Dedifferentiated amniotic fluid mesenchymal stem cell (primary cell): ENCODE results near the gene CTIF.

ENCODE experiments used
- DNase-seq: peaks from one replicate; pipeline ENCODE4 v3.0.0-alpha.2; 2016; ENCODE audit errors: extremely low spot score

Gene CTIF

GRCh38 chr18:48602759-48603390, 64.0 kb downstream of the CTIF start:
- no peak for DNase-seq

GRCh38 chr18:48605408-48605845, 66.6 kb downstream of the CTIF start:
- no peak for DNase-seq

DNA sequence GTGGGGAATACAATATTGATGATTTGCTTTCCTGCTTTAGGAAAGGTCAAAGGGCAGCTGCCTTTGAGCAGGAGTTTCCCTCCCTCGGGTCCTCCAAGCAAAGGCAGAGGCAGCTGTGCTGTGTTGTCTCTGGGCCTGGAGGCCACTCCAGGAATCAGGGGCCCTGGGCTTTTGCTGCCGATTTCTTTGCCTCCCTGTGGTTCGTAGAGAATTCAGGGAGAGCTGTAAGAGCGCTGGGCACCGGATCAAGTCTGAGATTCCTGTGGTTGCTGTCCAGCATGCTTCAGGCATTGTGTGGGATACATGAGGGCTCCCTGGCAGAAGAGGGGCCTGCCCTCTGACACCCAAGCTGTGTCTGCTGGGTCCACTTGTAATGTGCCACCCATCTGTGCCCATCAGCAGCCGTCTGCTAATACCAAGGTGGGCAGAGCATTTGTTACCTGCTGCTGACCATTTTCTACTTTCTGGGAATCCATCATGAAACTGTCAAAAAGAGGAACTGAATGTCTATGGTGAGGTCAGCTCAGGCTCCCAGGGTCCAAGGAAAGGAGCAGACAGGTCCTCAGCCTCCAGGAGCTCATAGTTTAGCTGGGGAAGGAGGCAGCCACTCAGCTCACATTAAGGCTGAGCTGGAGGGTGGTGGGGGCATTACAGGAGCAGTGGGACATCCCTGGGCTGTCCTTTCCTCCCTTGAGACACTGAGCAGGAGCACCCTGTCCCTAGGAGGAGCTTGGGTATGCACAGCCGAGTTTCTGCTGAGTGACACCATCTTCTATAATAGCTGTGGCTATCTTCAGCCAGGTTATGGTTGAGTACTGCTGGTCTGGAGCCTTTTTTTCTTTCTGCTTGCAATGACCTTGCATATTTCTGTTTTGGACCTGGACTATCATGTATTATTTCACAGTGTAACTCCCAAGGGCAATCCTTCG, 68.5 kb downstream of the CTIF start:
- peak; percentile 90 for DNase-seq

- DNase-seq, result no peak
Observed at GRCh38 chr18:48608581-48608980, 69.8 kb downstream of the CTIF start.

- no peak for DNase-seq
Observed at GRCh38 chr18:48609114-48609513, 70.3 kb downstream of the CTIF start.

DNA sequence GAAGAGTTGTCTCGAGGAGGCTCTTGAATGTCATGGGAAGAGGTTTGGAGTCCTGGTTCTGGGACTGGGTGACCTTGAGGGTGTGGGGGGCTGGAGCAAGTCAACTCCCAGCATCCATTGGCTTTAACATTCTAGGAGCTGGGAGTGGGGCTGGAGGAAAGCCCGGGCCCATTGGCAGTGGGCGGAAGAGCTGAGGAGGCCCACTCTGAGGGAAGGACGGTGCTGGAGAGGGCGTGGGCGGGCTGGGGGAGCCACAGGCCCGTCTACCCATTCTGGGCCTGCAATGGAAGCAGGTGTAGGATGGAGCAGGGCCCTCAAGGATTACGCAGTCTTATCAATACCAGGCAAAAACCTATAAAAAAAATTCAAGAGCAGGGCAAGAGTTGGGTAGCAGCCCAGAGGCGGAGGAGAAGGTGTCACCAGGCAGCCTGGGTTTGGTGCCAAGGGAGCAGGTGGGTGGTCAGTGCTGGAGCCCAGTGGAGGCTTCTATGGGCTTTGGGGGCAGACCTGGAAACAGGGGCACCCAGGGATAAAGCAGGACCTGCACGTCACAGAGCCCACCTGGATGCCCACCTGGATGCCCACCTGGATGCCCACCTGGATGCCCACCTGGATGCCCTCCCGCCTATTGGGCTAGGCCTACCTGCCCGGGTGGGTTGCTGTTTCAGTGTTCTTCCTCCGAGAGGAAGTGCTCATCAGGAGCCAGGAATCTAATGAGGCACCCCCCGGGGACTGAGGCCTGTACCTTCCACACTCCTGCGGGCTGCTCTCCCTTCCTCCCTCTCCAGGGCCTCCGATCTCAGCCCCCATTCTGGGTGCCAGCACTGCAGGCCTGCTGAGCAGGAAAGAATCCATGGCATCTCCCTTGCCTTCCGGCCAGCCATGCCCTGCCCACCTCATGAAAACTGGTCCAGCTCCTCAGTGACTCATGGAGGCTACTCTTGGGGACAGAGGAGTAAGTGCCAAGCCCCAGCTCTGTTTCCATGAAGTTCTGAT, 71.3 kb downstream of the CTIF start:
- DNase-seq, result peak; percentile 73

GRCh38 chr18:48611203-48611602, 72.4 kb downstream of the CTIF start:
- DNase-seq, result no peak

- no peak for DNase-seq
Observed at GRCh38 chr18:48611785-48612480, 73.1 kb downstream of the CTIF start.

DNA sequence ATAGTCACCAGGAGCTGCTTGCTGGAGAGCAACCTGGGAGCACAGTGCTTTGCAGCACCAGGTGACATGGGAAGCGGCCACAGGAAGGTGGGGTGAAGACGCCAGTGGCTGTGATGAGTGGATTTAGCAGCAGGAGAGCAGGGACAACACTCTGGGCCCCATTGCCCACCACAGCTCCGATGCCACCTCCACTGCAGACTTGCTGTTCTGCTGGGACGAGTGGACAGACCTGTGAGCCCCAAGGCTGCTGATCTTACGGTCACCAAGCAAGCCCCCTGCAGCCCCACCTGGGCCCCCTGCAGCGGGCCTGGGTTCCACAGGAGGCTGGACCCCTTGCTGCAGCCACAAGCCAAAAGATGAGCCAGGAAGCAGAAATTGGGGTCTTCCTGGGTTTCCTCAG, 73.7 kb downstream of the CTIF start:
- no peak for DNase-seq

DNA sequence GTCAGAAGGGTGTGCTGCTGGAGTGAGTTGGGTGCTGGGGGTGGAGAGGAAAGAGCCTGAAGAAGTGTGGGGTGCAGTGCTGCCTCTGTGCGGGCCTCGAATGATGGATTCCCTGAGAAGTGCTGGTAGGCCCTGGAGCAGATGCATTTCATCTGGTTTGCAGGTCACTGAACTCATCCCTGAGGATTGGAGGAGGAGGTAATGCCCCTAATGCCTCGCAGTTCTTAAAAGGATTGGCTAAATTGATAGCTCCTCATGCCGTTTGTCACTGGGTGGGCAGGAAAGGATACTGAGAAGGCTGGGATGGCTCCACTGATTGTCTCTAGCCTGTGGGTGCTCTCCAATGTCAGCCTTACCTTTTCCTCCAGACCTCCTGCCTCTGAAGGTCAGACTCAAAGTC, 74.1 kb downstream of the CTIF start:
- DNase-seq, result no peak

DNA sequence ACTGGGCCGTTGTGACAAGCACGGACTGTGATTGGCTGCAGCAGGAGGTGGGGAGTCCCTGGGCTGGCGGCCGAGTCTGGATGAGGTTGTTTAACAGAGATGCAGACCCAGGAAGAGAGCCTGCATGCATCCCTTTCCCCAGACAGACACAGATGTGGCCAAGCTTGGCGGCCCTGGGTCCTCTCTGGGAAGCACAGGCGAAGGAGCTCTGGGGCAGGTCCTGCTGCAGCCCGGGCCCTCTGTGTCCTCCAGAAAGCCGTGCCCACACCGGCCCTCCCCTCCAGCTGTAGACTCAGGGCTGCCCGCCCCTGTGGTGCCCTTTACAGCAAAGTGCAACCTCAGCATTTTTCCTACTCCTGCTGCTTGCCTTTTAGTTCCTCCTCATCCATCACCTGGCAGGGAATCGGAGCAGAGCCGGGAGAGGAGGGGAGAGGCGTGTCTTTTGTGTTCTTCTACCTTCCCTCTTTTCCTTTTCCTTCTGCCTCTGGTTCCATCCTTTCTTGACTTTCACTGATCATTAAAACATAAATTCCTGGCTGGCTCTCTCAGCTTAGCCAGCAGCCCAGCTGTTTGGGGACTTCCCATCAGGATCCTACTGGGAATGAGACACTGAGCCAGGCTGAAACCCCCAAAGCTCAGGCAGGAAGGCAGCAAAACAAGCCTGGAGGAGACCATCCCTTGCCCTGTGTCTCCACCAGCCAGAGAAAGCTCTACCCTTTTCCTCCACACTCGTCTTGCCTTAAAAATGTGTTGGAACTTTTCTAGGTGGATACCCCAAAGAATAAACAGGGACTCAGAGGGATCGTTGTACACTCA, 75.0 kb downstream of the CTIF start:
- no peak for DNase-seq

DNA sequence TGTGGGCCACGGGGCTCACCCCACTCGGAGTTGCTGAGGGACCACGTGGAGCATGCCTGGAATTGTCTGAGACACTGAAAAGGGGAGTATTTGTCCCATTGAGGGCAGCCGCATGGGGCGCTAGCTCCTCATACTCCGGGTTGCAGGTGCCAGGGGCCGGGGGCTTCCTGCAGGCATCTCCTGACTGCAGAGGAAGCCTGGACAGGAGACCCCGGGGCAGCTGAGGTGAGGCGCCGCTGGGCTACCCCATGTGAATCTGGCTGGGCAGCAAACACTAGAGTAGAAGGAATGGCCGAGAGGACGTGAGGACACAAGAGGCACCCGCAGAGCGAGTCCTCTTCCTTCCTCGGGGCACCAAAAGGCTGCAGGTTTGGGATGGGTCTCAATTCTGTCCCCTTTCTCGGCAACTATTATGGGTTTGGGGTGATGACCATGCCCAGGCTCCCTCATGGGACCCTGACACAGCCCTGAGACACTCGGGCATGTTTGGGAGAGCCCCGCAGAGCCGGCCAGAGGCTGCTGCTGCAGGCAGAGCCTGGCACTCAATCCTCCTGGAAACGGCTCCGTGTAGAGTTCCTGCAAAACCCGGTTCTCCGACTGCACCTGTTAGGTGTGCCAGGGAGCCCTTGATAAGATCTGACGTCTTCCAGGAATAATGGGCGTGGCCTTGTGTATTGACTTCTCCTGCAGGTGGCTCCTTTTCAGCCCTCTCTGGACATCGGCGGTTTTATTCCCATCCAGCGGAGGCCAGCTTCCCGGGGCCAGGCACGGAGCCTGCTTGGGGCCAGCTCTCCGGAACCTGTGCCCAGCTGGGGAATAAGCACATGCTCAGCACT, 77.0 kb downstream of the CTIF start:
- DNase-seq, result no peak

DNA sequence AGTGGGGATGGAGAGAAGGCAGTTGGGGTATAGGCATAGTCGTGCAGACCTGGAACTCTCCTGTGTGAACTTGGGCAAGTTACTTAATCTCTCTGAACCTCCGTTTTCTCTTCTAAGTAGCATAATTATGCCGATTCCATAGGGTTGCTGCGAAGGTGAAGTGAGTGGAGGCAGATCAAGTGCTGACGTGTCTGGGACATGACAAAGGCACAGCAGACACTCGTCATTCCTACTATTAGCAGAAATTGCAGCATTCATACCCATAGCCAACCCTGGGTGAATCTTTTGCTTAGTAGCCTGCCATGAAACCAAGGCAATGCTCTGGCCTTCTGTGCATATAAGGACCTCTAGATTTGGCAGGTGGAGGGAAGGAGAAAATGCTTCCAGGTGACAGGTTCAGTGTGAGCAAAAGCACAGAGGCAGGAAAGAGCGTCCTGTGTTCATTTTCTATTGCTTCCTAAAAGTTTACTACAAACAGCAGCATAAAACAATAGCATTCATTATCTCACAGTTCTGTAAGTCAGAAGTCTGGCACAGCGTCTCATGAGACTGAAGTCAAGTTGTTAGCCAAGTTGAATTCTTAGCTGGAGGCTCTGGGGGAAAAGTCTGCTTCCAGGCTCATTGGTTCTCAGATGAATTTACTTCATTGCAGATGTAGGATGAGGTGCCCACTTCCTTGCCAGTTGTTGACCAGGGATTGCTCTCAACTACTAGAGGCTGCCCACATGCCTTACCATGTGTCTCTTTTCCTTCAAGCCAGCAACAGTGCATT, 77.8 kb downstream of the CTIF start:
- DNase-seq, result no peak

- DNase-seq, result no peak
Observed at GRCh38 chr18:48617844-48618497, 79.1 kb downstream of the CTIF start.

DNA sequence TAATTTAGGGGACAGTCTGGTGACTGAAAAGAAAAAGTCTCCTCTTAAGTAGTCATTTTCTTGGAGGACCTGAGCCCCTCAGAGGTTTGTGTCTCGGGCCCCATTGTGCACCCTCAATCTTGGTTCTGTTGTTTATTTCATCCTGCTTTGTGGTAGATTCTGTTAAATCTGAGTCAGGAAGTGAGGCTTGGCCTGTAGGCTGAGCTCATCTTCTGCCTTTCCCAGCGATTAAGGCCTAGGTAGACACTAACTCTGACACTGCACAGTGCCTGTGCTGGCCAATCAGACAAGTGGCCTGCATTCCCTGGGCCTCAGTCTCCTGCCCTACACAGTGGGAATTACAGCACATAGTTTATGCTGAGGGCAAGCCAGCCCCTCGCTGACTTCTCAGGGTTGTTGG, 80.2 kb downstream of the CTIF start:
- DNase-seq, result no peak

DNA sequence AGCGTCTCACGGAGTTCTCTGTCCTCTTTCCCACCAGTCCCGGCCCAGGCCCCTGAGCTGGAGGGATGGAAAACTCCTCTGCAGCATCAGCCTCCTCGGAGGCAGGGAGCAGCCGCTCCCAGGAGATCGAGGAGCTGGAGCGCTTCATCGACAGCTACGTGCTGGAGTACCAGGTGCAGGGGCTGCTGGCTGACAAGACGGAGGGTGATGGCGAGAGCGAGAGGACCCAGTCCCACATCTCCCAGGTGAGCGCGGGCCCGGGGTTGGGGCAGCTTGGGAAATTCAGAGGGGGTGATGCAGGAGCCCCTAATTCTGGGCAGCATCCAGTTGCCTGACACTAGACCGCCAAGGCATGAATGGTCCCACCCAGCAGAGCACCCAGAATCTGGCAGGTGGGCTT, 80.7 kb downstream of the CTIF start:
- no peak for DNase-seq

GRCh38 chr18:48620071-48620470, 81.2 kb downstream of the CTIF start:
- DNase-seq, result no peak

GRCh38 chr18:48621240-48621639, 82.4 kb downstream of the CTIF start:
- no peak for DNase-seq
